ENCODE measurements around the gene ADAM12.

DNA sequence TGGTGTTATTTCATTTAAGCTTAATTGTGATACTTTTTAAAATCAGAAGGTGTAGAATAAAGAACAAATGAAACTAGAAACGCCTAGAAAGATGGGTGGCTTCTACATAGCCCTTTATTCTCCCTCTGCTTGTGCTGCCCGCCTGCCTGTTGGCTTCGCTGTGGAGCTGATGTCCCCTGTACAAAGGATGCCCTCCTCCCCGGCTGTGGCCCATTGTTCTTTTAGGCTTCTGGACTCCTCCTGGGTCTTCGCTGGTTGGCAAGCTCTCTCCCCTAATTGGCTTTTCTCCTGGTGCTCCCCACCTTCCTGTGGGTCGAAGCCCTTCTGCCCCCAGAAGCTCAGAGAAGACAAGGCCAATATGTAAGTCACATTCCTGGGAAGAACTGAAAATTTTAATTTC, 393.7 kb downstream of the ADAM12 start:
- TF ChIP-seq PKNOX1 (IDR thresholded peaks at IDR 0.05) (no peak), SP1 (IDR thresholded peaks at IDR 0.05) (no peak), BHLHE40 (IDR thresholded peaks at IDR 0.05; ENCODE audit: borderline replicate concordance) (no peak), ELF4 (IDR thresholded peaks at IDR 0.05) (no peak)
